Gastroesophageal sphincter (tissue), 3 donors: ENCODE measurements around the gene MMEL1.

Source experiments
- CTCF ChIP-seq, 4 experiments: fragments of 200-600 bp in 2 of 4; fragments of 450-650 bp in 2 of 4; sonication (generic) in 1 of 4; IDR thresholded peaks; one replicate each; pipeline ENCODE4 v1.5.1; 2017 to 2019; ENCODE audit warnings: antibody characterized with exemption in 4 of 4, mild to moderate bottlenecking in 2 of 4, moderate library complexity in 2 of 4
- EP300 ChIP-seq: sonication (generic); formaldehyde crosslinking; IDR thresholded peaks from one replicate; pipeline ENCODE4 v1.6.1; 2017; ENCODE audit warnings: antibody characterized with exemption, mild to moderate bottlenecking

GRCh38 chr1:2587860-2588571 lies 44.8 kb downstream of the MMEL1 start:
- TF ChIP-seq CTCF (IDR thresholded peaks at IDR 0.05), result no peak
- no peak for TF ChIP-seq EP300
